HCT116 (cell line): ENCODE data around the gene FBXW4. TPM values are rescaled to one million over a fixed set of nuclear protein-coding genes. Genes with fewer than 3 reads are reported as not detected.

ENCODE experiments used
- ATAC-seq: fragments of 200-7000 bp; cut with Tn5 transposase; 2 replicates; pipeline ENCODE4 v1.9.1; 2020; ENCODE audit warnings: mild to moderate bottlenecking, moderate library complexity
- BruUV-seq: library from RNA; stranded (reverse); fragments of 400-500 nt; replicated peaks from 2 replicates; lab custom pipeline; 2021; lab: Mats Ljungman, UMichigan
- CTCF ChIA-PET: fragments of 300-600 bp; sonication (Branson Sonifier 250); formaldehyde crosslinking; loops from one replicate; lab custom pipeline; 2021; ENCODE audit warnings: antibody characterized with exemption; lab: Charles Lee
- POLR2A ChIA-PET: fragments of 300-600, 350-600 bp; sonication (Branson Sonifier 250); formaldehyde crosslinking; loops from one replicate; lab custom pipeline; 2021; ENCODE audit warnings: antibody characterized with exemption; lab: Charles Lee
- RAD21 ChIA-PET, 2 experiments: fragments of 300-600 bp; sonication (Branson Sonifier 250); formaldehyde crosslinking; loops; one replicate each; lab custom pipeline; 2023; ENCODE audit warnings: low total read pairs in 2 of 2; ENCODE audit not compliant: uncharacterized antibody in 2 of 2, unreplicated experiment in 2 of 2, low non-redundant PET in 1 of 2; lab: Charles Lee
- DNase-seq: peaks from one replicate; pipeline ENCODE4 v3.0.0-alpha.2; 2010; ENCODE audit warnings: low read depth, low spot score
- H2AFZ ChIP-seq: fragments of 200-600 bp; shearing (Covaris generic), sonication (generic); 2 replicates; pipeline ENCODE4 v1.6.1; 2017; ENCODE audit warnings: low read depth, mixed run types, mixed read lengths, antibody characterized with exemption, low read length; ENCODE audit not compliant: poor library complexity, severe bottlenecking
- H3K27ac ChIP-seq: 2 replicates; pipeline ENCODE4 v1.5.1; 2012; ENCODE audit warnings: low read depth, low read length
- H3K27me3 ChIP-seq: fragments of 200-600 bp; sonication (generic); 2 replicates; pipeline ENCODE4 v1.6.1; 2016; ENCODE audit warnings: mixed run types, low read length, mixed read lengths; ENCODE audit not compliant: insufficient read depth
- H3K36me3 ChIP-seq, 2 experiments: fragments of 200-500 bp in 1 of 2; fragments of 200-600 bp in 1 of 2; sonication (Bioruptor generic) in 1 of 2; sonication (generic) in 1 of 2; 2 replicates each; pipeline versions ENCODE4 v1.5.1 to v1.6.1; 2014 to 2016; ENCODE audit warnings: low read length in 2 of 2, inconsistent platforms in 1 of 2, mixed read lengths in 1 of 2, mixed run types in 1 of 2; ENCODE audit not compliant: insufficient read depth in 2 of 2, control insufficient read depth in 1 of 2
- H3K4me1 ChIP-seq, 2 experiments: fragments of 200-600 bp in 1 of 2; sonication (generic) in 1 of 2; 2 replicates each; pipeline versions ENCODE4 v1.5.1 to v1.6.1; 2012 to 2017; ENCODE audit warnings: low read length in 2 of 2, inconsistent platforms in 1 of 2, mild to moderate bottlenecking in 1 of 2, mixed read lengths in 1 of 2, mixed run types in 1 of 2, moderate library complexity in 1 of 2; ENCODE audit not compliant: insufficient read depth in 2 of 2, control insufficient read depth in 1 of 2
- H3K4me2 ChIP-seq: fragments of 200-600 bp; sonication (generic); 2 replicates; pipeline ENCODE4 v1.6.1; 2017; ENCODE audit warnings: mixed run types, low read length, mixed read lengths
- H3K4me3 ChIP-seq, 2 experiments: fragments of 200-600 bp in 1 of 2; sonication (generic) in 1 of 2; replicated peaks in 1 of 2; 2 replicates each; pipeline ENCODE4 v1.5.1; 2011 to 2016; ENCODE audit warnings: low read length in 2 of 2, control low read depth in 1 of 2, low read depth in 1 of 2, mild to moderate bottlenecking in 1 of 2, mixed read lengths in 1 of 2, mixed run types in 1 of 2
- H3K79me2 ChIP-seq: fragments of 200-600 bp; sonication (generic); 2 replicates; pipeline ENCODE4 v1.6.1; 2017; ENCODE audit warnings: mild to moderate bottlenecking, mixed run types, low read length, moderate library complexity, mixed read lengths; ENCODE audit not compliant: insufficient read depth
- H3K9ac ChIP-seq: fragments of 200-600 bp; sonication (generic); 2 replicates; pipeline ENCODE4 v1.6.1; 2016; ENCODE audit warnings: low read length, mixed read lengths
- H3K9me2 ChIP-seq: fragments of 200-600 bp; sonication (generic), shearing (Covaris generic); 2 replicates; pipeline ENCODE4 v1.6.1; 2017; ENCODE audit warnings: mixed run types, mild to moderate bottlenecking, moderate library complexity; ENCODE audit not compliant: insufficient read depth
- H3K9me3 ChIP-seq, 2 experiments: fragments of 200-500 bp in 1 of 2; fragments of 200-600 bp in 1 of 2; sonication (Bioruptor generic) in 1 of 2; sonication (generic) in 1 of 2; 2 replicates each; pipeline ENCODE4 v1.6.1; 2014 to 2017; ENCODE audit warnings: low read length in 2 of 2, mixed read lengths in 2 of 2, inconsistent platforms in 1 of 2, low read depth in 1 of 2, mild to moderate bottlenecking in 1 of 2, mixed run types in 1 of 2, moderate library complexity in 1 of 2; ENCODE audit not compliant: control insufficient read depth in 1 of 2, insufficient read depth in 1 of 2
- H4K20me1 ChIP-seq: fragments of 200-600 bp; sonication (generic), shearing (Covaris generic); 2 replicates; pipeline ENCODE4 v1.6.1; 2017; ENCODE audit warnings: mixed run types, mild to moderate bottlenecking, moderate library complexity; ENCODE audit not compliant: insufficient read depth
- CBX3 ChIP-seq: IDR thresholded peaks from 2 replicates; pipeline ENCODE4 v1.6.1; 2012; ENCODE audit warnings: low read depth
- CEBPB ChIP-seq: IDR thresholded peaks from 2 replicates; pipeline ENCODE4 v1.6.1; 2012; ENCODE audit warnings: low read depth
- EZH2phosphoT487 ChIP-seq: fragments of 200-600 bp; IDR thresholded peaks from 2 replicates; pipeline ENCODE4 v1.6.1; 2018; ENCODE audit warnings: antibody characterized with exemption, borderline replicate concordance
- POLR2A ChIP-seq: IDR thresholded peaks from 2 replicates; pipeline ENCODE4 v1.7.0; 2011; ENCODE audit warnings: borderline replicate concordance; ENCODE audit not compliant: insufficient read depth, insufficient read length; ENCODE audit errors: extremely low read depth
- SRF ChIP-seq: IDR thresholded peaks from 2 replicates; pipeline ENCODE4 v1.6.1; 2012; ENCODE audit warnings: low read depth
- ZBTB33 ChIP-seq: IDR thresholded peaks from 2 replicates; pipeline ENCODE4 v1.6.1; 2011; ENCODE audit warnings: mild to moderate bottlenecking, low read length, moderate library complexity; ENCODE audit not compliant: insufficient replicate concordance; ENCODE audit errors: extremely low read depth
- intact Hi-C: fragments of 100-400 bp; cut with micrococcal nuclease; formaldehyde crosslinking; loops from 2 replicates; pipeline ENCODE4 v1.10.0; 2022
- total RNA-seq: library from RNA; stranded (reverse); gene quantifications from one replicate; pipeline ENCODE4 v1.2.1, GENCODE V29; 2021; ENCODE audit not compliant: unreplicated experiment

The FBXW4 gene
- total RNA-seq, 1 experiment from 2014 or later, result 35.3 TPM

- TF ChIP-seq EZH2phosphoT487 (no peak), CEBPB (no peak)
- POLR2A ChIA-PET, result no interaction called here
- H4K20me1 ChIP-seq, result no peaks in the 10 kb centered on the region
- H3K9me3 ChIP-seq, result no peaks in the 10 kb centered on the region
- no peak for ATAC-seq
- no peaks in the 10 kb centered on the region for H3K9me2 ChIP-seq
- no peak overlapping the region for H3K9ac ChIP-seq
- H3K4me1 ChIP-seq, result no peaks in the 10 kb centered on the region
- H3K79me2 ChIP-seq, result no peaks in the 10 kb centered on the region
- H3K4me2 ChIP-seq, result no peak overlapping the region
- BruUV-seq, result no TSS peak
- no peaks in the 10 kb centered on the region for H3K27me3 ChIP-seq
- intact Hi-C loops, result no loop called here
- no peak overlapping the region for H2AFZ ChIP-seq
- H3K36me3 ChIP-seq, result no peaks in the 10 kb centered on the region
- RAD21 ChIA-PET, result no interaction called here
- CTCF ChIA-PET, result no interaction called here
- DNase-seq, result no peak
- no peak overlapping the region for H3K4me3 ChIP-seq
- no peak overlapping the region for H3K27ac ChIP-seq
These were observed 47.7 kb downstream of the FBXW4 start for GRCh38 chr10:101647255-101647654.

- Histone ChIP-seq H3K4me2 (no peak overlapping the region), H3K9ac (no peak overlapping the region), H4K20me1 (no peaks in the 10 kb centered on the region), H3K4me3 (no peak overlapping the region), H3K9me3 (no peaks in the 10 kb centered on the region), H3K27me3 (no peaks in the 10 kb centered on the region), H3K36me3 (no peaks in the 10 kb centered on the region), H3K4me1 (no peaks in the 10 kb centered on the region), H2AFZ (no peak overlapping the region), H3K79me2 (no peaks in the 10 kb centered on the region), H3K9me2 (no peaks in the 10 kb centered on the region), H3K27ac (no peak overlapping the region)
- CTCF ChIA-PET, result no interaction called here
- no peak for DNase-seq
- ATAC-seq, result no peak
- no TSS peak for BruUV-seq
- TF ChIP-seq POLR2A (no peak), CBX3 (no peak), SRF (no peak), ZBTB33 (no peak), CEBPB (no peak)
- intact Hi-C loops, result no loop called here
- RAD21 ChIA-PET, result no interaction called here
- POLR2A ChIA-PET, result no interaction called here
These were observed 48.6 kb downstream of the FBXW4 start for GRCh38 chr10:101646364-101646763.
